ENCODE results near the gene RANBP3L. TPM values are rescaled to one million over a fixed set of nuclear protein-coding genes. Genes with fewer than 3 reads are reported as not detected.

Gene RANBP3L
- total RNA-seq, 4 donors from 2014 or later, result 6.5 to 15.8 (median 8.5) TPM

GRCh38 chr5:36273809-36274526, 27.7 kb downstream of the RANBP3L start:
- TF ChIP-seq, protein P1, sequence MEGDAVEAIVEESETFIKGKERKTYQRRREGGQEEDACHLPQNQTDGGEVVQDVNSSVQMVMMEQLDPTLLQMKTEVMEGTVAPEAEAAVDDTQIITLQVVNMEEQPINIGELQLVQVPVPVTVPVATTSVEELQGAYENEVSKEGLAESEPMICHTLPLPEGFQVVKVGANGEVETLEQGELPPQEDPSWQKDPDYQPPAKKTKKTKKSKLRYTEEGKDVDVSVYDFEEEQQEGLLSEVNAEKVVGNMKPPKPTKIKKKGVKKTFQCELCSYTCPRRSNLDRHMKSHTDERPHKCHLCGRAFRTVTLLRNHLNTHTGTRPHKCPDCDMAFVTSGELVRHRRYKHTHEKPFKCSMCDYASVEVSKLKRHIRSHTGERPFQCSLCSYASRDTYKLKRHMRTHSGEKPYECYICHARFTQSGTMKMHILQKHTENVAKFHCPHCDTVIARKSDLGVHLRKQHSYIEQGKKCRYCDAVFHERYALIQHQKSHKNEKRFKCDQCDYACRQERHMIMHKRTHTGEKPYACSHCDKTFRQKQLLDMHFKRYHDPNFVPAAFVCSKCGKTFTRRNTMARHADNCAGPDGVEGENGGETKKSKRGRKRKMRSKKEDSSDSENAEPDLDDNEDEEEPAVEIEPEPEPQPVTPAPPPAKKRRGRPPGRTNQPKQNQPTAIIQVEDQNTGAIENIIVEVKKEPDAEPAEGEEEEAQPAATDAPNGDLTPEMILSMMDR (IDR thresholded peaks at IDR 0.05), result no peak
- no peak for TF ChIP-seq POLR2A (IDR thresholded peaks at IDR 0.05)
- Histone ChIP-seq H3K27me3 (no peaks in the 10 kb centered on the region), H3K4me1 (peaks cover 35 to 41% of the 10 kb centered on the region in 2 donors), H3K36me3 (no peaks in the 10 kb centered on the region), H3K27ac (peak overlapping the region; percentile 5 to 37 (median 35)), H3K9me3 (no peaks in the 10 kb centered on the region), H3K4me3 (replicated peaks in 1 of 3) (no peak overlapping the region)
- WGBS, 2 donors, result 81 to 88% methylated on average over 6 of the region's 6 CpGs
- intact Hi-C loops (cut with DNase I), result no loop called here
- DNase-seq, result no peak

DNA sequence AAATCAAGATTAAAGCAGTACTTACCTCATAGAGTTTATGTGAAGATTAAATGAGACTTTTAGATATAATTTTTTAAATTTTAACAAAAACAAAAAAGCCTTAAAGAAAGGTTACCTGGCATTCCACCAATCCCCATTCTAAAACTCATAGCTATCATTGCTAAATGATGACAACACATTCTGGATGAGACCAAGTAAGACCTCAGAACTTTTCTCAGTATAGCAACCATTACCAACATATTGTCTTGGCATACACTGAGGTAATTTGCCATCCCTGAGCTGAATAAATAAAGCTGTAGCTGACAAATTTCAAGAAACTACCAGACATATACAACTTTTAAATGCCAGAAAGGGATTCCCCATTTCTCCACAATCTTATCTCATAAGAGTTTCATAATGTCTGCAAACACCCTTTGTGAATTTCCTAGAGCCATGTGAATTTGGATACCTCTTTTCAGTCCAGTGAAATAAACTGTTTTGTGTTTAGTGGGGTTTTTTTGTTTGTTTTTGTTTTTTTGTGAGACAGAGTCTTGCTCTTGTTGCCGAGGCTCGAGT, 29.5 kb downstream of the RANBP3L start:
- no peak for DNase-seq
- 94 to 100% methylated on average over 2 of the region's 2 CpGs for WGBS, 2 donors
- no peaks in the 10 kb centered on the region for H3K27me3 ChIP-seq
- peak overlapping the region in 1 of 3 donors; percentile 93 for H3K27ac ChIP-seq
- no peak for TF ChIP-seq POLR2A (IDR thresholded peaks at IDR 0.05)
- TF ChIP-seq, protein P1 (IDR thresholded peaks at IDR 0.05), result no peak
- intact Hi-C loops (cut with DNase I), result no loop called here
- H3K4me3 ChIP-seq (replicated peaks in 1 of 3), result no peak overlapping the region
- H3K36me3 ChIP-seq, result no peaks in the 10 kb centered on the region
- peaks cover 42 to 44% of the 10 kb centered on the region in 2 donors for H3K4me1 ChIP-seq
- H3K9me3 ChIP-seq, result no peaks in the 10 kb centered on the region

DNA sequence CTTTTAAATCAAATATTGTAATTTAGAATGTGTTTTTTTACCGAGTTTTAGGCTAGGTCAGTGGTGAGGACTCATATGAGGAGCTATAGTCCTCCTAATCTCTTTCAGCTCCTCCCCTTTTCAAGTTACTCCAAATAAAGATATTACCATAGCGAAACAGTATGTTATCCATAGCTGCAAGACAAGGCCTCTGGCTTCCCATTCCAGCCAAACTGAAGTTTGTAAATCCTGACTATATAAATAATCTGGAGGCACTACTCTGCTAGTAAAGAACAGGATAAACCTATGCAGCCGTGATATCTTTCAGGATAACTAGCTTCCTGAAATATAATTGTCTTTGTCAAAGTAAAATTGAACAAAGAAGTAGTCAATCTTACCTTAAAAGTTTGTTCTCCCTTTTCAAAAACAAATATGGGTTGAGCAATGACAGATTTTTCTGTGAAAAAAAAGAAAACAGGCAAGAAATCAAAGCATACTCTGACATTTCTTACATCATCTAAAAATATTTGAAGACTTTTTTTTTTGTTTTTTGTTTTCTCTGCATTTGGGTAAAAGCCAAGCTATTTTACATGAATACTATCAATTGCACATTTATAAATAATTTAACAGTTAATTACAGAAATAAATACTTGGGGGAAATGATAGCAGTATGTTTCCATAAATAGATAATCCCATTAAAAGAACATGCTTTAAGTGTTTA, 30.7 kb downstream of the RANBP3L start:
- Histone ChIP-seq H3K9me3 (no peaks in the 10 kb centered on the region), H3K4me3 (replicated peaks in 1 of 3) (no peak overlapping the region), H3K4me1 (peaks cover 34 to 37% of the 10 kb centered on the region in 2 donors), H3K36me3 (no peaks in the 10 kb centered on the region), H3K27me3 (no peaks in the 10 kb centered on the region), H3K27ac (peak overlapping the region; percentile 26 to 93 (median 77))
- TF ChIP-seq POLR2A (IDR thresholded peaks at IDR 0.05), result no peak
- TF ChIP-seq, protein P1 (IDR thresholded peaks at IDR 0.05), result no peak
- intact Hi-C loops (cut with DNase I), result no loop called here
- DNase-seq, result no peak
- 68 to 77% methylated on average over 3 of the region's 3 CpGs for WGBS, 2 donors

- TF ChIP-seq POLR2A (IDR thresholded peaks at IDR 0.05), result peak in 1 of 2 donors; percentile 53
- TF ChIP-seq, protein P1 (IDR thresholded peaks at IDR 0.05), result no peak
- Histone ChIP-seq H3K9me3 (no peaks in the 10 kb centered on the region), H3K4me3 (replicated peaks in 1 of 3) (no peak overlapping the region), H3K27ac (peak overlapping the region; percentile 26 to 93 (median 77)), H3K36me3 (no peaks in the 10 kb centered on the region), H3K4me1 (peaks cover 34 to 37% of the 10 kb centered on the region in 2 donors), H3K27me3 (no peaks in the 10 kb centered on the region)
- 32 to 52% methylated on average over 3 of the region's 3 CpGs for WGBS, 2 donors
- intact Hi-C loops (cut with DNase I), result no loop called here
- peak; percentile 78 for DNase-seq
Observed at GRCh38 chr5:36270175-36270574, 31.5 kb downstream of the RANBP3L start.

Data from thyroid gland (tissue), 4 donors.